Adrenal gland (tissue), 12 donors: ENCODE measurements around the gene SLC22A4. TPM values are rescaled to one million over a fixed set of nuclear protein-coding genes. Genes with fewer than 3 reads are reported as not detected.

Source experiments
- DNase-seq, 7 donors: peaks; one replicate each; pipeline ENCODE4 v3.0.0-alpha.2; 2019 to 2020
- H3K27ac ChIP-seq, 5 donors: fragments of 200-600 bp; sonication (generic) in 4 of 5; 1 replicate in 3 of 5; 2 replicates in 2 of 5; pipeline versions ENCODE4 v1.5.1 to v1.8.0; 2016 to 2020; ENCODE audit warnings: mild to moderate bottlenecking in 1 of 5
- H3K27me3 ChIP-seq: fragments of 200-600 bp; 2 replicates; pipeline ENCODE4 v1.8.0; 2021
- H3K36me3 ChIP-seq, 2 donors: fragments of 200-600 bp; replicated peaks in 1 of 2; 1 replicate in 1 of 2; 2 replicates in 1 of 2; pipeline versions ENCODE4 v1.5.1 to v1.8.0; 2018 to 2022
- H3K4me1 ChIP-seq, 2 donors: fragments of 200-600 bp; replicated peaks in 1 of 2; 1 replicate in 1 of 2; 2 replicates in 1 of 2; pipeline versions ENCODE4 v1.5.1 to v1.8.0; 2018 to 2021
- H3K4me3 ChIP-seq, 4 donors: fragments of 200-600 bp; sonication (generic) in 3 of 4; one replicate each; pipeline ENCODE4 v1.5.1; 2016 to 2018
- H3K9me3 ChIP-seq, 3 donors: fragments of 200-600 bp; sonication (generic) in 1 of 3; replicated peaks in 1 of 3; 1 replicate in 2 of 3; 2 replicates in 1 of 3; pipeline versions ENCODE4 v1.5.1 to v1.8.0; 2016 to 2021
- POLR2A ChIP-seq, 2 donors: fragments of 450-650 bp; IDR thresholded peaks; one replicate each; pipeline ENCODE4 v1.6.1; 2017; ENCODE audit warnings: antibody characterized with exemption in 2 of 2, mild to moderate bottlenecking in 2 of 2, moderate library complexity in 1 of 2
- WGBS, 4 donors: extraction: QIAGEN DNeasy Blood & Tissue Kit in 2 of 4; methylation state at CpG; one replicate each; pipeline versions ENCODE4 v1.1.5 to v1.1.7; 2013 to 2017; 5-methylcytosine and 5-hydroxymethylcytosine counted together
- intact Hi-C, 2 donors: fragments of 100-400 bp; cut with DNase I; formaldehyde crosslinking; loops; one replicate each; pipeline versions ENCODE4 v1.14.1 to v1.15.0; 2022 to 2023
- polyA plus RNA-seq, 3 donors: library from polyadenylated mRNA; stranded (reverse); fragments of 200-250 nt in 2 of 3; fragments of 350-450 nt in 1 of 3; fragmentation: Illumina TruSeq in 1 of 3; extraction: RNeasy Lipid Tissue Mini Kit (QIAGEN cat#74804) in 1 of 3; gene quantifications; one replicate each; pipeline ENCODE4 v1.2.3, GENCODE V29; 2013 to 2014
- total RNA-seq, 9 donors: library from RNA; depleted of rRNA in 4 of 9; stranded (reverse); fragments of >200 nt in 4 of 9; fragments of 120-200 nt in 1 of 9; fragmentation: NEBNext Ultra II Directional in 1 of 9; extraction: Animal tissue kit (Norgen Biotek cat#: 25700) in 1 of 9; gene quantifications; one replicate each; pipeline versions ENCODE4 v1.1.0 to v1.2.4, GENCODE V29; 2013 to 2023
- TF ChIP-seq, protein P1 (sequence below), 6 experiments: fragments of 450-650 bp in 4 of 6; fragments of 200-600 bp in 2 of 6; sonication (generic) in 1 of 6; IDR thresholded peaks; 1 replicate in 5 of 6; 2 replicates in 1 of 6; pipeline versions ENCODE4 v1.5.1 to v1.8.0; 2016 to 2021; ENCODE audit warnings: antibody characterized with exemption in 6 of 6, mild to moderate bottlenecking in 2 of 6, moderate library complexity in 1 of 6
- donor health status: healthy with polysubstance abuse.
- donor health status: Bipolar disorder and iron deficiency.
- donor health status: DM: yes; HTN: yes; CAD: no.
- donor health status: DM: no; HTN: no; CAD: no.
- donor health status: DM: no; HTN: no; CAD: no.
- donor health status: DM: yes; HTN: yes; CAD: no.

Gene SLC22A4
- total and polyA plus RNA-seq, 12 donors: 1.4 to 8.2 (median 3.2) TPM

- H3K27ac ChIP-seq: no peak overlapping the region
- no peaks in the 10 kb centered on the region for H3K36me3 ChIP-seq
- H3K4me3 ChIP-seq: no peak overlapping the region
- H3K9me3 ChIP-seq: no peaks in the 10 kb centered on the region
- no peaks in the 10 kb centered on the region for H3K27me3 ChIP-seq
- intact Hi-C loops: no loop called here
- WGBS, 4 donors: 89 to 97% (median 96%) methylated on average over 3 of the region's 3 CpGs
- peaks cover 9 to 19% of the 10 kb centered on the region in 2 donors for H3K4me1 ChIP-seq
- no peak for TF ChIP-seq POLR2A (IDR thresholded peaks at IDR 0.05)
- TF ChIP-seq, protein P1, sequence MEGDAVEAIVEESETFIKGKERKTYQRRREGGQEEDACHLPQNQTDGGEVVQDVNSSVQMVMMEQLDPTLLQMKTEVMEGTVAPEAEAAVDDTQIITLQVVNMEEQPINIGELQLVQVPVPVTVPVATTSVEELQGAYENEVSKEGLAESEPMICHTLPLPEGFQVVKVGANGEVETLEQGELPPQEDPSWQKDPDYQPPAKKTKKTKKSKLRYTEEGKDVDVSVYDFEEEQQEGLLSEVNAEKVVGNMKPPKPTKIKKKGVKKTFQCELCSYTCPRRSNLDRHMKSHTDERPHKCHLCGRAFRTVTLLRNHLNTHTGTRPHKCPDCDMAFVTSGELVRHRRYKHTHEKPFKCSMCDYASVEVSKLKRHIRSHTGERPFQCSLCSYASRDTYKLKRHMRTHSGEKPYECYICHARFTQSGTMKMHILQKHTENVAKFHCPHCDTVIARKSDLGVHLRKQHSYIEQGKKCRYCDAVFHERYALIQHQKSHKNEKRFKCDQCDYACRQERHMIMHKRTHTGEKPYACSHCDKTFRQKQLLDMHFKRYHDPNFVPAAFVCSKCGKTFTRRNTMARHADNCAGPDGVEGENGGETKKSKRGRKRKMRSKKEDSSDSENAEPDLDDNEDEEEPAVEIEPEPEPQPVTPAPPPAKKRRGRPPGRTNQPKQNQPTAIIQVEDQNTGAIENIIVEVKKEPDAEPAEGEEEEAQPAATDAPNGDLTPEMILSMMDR (IDR thresholded peaks at IDR 0.05): no peak
- no peak for DNase-seq
Observed at GRCh38 chr5:132375957-132376356, 81.8 kb downstream of the SLC22A4 start.

- WGBS, 4 donors: 92 to 94% (median 93%) methylated on average over 12 to 16 of the region's 16 CpGs
Observed at GRCh38 chr5:132376694-132377641, 82.8 kb downstream of the SLC22A4 start.

GRCh38 chr5:132377738-132378137 is 83.5 kb downstream of the SLC22A4 start:
- H3K27ac ChIP-seq: no peak overlapping the region

More at GRCh38 chr5:132376694-132377641, 82.8 kb downstream of the SLC22A4 start:
- Histone ChIP-seq H3K9me3 (no peaks in the 10 kb centered on the region), H3K27me3 (no peaks in the 10 kb centered on the region), H3K4me3 (no peak overlapping the region), H3K27ac (no peak overlapping the region), H3K4me1 (peaks cover 6 to 9% of the 10 kb centered on the region in 2 donors), H3K36me3 (no peaks in the 10 kb centered on the region)
- intact Hi-C loops: no loop called here
- TF ChIP-seq, protein P1 (IDR thresholded peaks at IDR 0.05): no peak
- no peak for TF ChIP-seq POLR2A (IDR thresholded peaks at IDR 0.05)
- no peak for DNase-seq

DNA sequence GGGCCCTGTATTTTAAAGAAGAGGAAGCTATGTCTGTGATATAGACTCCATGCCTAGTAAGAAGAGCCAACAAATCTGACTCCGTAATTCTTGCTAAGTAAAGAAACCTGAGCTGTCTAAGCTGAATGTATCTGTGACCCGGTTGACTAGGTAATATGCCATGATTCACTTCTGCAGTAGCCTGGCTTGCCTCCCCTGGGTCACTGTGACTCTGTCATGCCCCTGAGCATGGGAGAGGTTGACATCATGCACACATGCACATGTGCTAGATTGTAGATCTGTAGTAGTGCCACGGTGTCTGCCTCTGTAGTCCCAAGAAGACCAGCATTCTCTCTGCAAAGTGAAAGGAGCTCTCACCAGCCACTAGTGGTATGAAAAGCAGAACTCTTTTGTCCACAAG is 84.4 kb downstream of the SLC22A4 start:
- 60 to 79% (median 76%) methylated on average over 1 to 3 of the region's 3 CpGs for WGBS, 4 donors
- H3K27me3 ChIP-seq: no peaks in the 10 kb centered on the region
- no peaks in the 10 kb centered on the region for H3K4me1 ChIP-seq
- H3K27ac ChIP-seq: no peak overlapping the region
- no peak for DNase-seq
- no peak overlapping the region for H3K4me3 ChIP-seq
- H3K9me3 ChIP-seq: no peaks in the 10 kb centered on the region
- TF ChIP-seq, protein P1 (IDR thresholded peaks at IDR 0.05): no peak
- no peak for TF ChIP-seq POLR2A (IDR thresholded peaks at IDR 0.05)
- no peaks in the 10 kb centered on the region for H3K36me3 ChIP-seq
- intact Hi-C loops: no loop called here

More at GRCh38 chr5:132377738-132378137, 83.5 kb downstream of the SLC22A4 start:
- TF ChIP-seq POLR2A (IDR thresholded peaks at IDR 0.05): no peak
- TF ChIP-seq, protein P1 (IDR thresholded peaks at IDR 0.05): no peak
- Histone ChIP-seq H3K4me1 (peaks cover 0 to 1% of the 10 kb centered on the region in 2 donors), H3K9me3 (no peaks in the 10 kb centered on the region), H3K27me3 (no peaks in the 10 kb centered on the region), H3K4me3 (no peak overlapping the region), H3K36me3 (no peaks in the 10 kb centered on the region)
- DNase-seq: no peak
- 86 to 94% (median 91%) methylated on average over 3 to 7 of the region's 7 CpGs for WGBS, 4 donors
- intact Hi-C loops: no loop called here
